Measurements from ENCODE around the gene TLE1.

Gene TLE1

DNA sequence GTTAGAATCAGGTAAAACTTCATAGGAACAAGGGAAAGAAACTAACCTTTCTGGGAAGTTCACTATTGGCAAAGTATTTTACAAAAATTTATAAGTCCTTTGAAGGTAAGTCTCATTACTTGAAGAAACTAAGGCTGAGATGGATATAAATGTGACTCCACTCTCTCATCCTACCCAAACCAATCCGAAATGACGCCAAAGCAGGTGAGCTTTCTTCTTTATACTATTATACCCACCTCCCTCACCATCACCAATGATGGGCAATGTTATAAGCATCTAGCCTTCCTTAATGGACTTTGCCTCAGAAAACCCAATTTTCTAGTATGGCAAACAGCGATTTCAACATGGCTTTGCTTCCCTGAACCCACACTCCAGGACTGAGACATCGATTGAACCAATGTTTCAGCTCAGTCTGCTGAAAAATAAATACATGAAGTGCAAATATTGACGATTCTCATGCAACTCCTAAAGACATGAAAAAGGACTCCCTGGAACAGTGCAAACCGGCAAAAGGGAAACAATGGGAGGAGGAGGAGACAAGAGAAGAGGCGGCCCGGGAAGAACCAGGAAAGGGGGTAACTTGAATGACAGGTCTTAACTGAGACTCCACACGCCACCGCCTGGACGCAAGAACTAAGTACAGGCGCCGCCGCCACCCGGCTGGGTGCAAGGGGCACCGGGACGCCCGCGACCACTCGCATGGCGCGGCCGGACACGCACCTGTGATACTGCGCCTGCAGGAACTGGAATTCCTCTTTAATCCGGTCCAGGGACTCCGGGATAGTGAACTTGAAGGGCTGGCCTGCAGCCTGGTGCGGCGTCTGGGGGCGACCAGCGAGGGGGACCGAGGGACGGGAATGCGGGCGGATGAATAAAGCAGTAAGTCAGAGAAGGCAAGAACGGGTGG lies 2.5 kb downstream of the TLE1 start:
- peak; percentile 68 for DNase-seq

DNA sequence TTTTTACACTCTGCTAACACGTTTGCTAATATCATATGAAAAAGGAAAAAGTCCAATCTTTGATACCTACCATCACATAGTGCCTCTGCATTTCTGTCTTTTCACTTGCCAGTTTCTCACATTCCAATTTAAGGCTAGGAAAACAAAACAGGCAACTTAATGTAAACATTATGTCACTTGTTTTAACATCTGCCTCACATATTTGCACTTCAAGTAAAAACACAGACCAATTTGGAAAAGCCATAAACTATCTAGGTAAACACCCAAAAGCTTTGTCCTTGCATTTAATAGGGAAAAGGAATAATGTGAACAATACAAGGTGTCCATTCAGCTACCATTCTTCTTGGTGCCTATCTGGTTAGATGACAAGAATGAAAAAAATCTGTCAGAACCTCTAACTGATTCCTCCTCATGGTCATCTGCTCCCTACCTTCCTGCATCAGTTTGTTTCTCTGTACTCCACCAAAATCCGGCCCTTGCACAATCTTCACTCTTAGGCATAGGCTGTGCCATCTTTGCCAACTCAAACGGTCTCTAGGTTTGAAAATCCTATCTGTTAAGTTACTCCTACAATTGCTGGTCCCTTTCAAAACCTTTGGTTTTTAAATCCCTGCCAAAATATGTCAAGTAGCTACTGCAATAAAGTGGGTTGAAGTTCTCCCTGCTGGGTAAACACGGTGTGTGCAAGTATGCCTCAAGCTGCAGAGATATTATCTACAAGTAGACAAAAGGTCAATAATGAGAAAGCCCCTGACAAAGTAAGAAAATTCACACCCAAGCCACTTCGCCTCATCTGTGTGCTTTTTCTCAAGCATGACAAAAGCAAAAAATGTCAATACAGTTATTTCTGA lies 3.4 kb downstream of the TLE1 start:
- no peak for DNase-seq

DNA sequence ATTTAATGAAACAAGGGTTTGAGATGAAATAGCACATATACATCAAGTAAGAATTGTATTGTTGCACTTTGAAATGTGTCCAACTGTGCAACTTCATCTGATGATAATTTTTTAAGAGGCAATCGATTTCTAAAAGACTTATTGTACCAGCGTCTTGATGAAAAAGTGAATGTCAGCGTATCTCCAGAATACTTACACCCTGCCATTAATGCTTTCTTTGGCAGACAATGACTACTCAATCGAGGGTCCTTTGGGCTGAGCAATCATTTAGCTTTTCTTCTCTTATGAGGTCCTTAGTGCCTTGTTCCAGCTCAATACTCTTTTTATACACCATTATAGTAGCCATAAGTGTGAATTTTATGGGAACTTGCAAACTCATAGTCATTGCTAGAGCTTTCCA lies 4.7 kb downstream of the TLE1 start:
- no peak for DNase-seq

DNA sequence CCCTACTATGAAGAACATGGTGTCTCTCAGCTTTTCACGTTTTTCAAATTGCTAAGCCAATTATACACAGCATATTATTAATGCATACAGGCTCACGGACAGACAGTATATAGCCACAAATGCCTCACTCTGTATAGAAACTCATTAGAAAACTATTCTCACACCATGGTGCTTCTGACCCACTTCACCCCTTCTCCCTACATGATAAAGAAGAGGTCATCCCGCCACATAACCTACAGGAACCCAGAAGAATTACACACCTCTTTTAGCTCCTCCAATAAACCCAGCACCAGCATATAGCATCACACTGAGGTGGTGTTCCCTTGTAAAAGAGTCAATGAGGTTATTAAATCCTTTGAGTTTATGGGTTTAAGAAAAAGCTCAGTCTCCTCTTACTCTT lies 5.6 kb downstream of the TLE1 start:
- DNase-seq = no peak

DNA sequence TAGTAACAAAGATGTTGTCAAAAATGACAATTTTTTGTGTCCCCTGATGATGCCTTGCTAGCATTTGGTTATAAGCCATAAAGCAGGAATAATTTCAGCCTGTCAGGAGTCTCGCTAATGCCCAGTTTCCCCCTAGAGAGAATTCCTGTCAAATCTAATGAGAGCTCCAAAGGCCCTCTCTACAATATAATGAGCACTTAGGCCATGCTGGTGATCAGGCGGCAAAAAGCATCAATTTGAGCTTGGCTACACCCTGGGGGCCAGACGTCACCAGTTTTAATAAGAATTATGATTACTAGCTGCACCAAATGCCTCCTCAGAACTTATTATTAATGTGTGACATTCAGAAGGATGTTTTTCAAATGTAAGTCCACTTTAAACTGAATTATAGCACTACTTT lies 6.1 kb downstream of the TLE1 start:
- DNase-seq = no peak

DNA sequence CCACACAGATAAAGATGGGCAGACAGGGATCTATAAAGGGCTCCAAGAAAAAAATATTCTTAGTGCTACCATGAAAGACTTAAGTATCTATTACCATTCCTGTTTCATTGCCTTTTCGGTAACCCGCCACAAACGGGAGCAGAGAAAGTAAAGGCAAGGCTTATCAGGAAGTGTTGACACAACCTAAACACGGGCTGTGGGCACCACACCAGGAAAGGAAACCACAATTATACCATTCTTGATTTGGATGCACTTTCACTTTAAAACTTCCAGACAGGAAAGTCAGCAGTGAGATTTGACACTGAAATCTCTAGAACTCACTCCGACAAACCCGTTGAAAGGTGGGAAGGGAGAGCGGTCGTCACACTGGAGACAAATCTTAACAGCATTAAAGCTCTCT lies 6.5 kb downstream of the TLE1 start:
- DNase-seq = no peak

DNA sequence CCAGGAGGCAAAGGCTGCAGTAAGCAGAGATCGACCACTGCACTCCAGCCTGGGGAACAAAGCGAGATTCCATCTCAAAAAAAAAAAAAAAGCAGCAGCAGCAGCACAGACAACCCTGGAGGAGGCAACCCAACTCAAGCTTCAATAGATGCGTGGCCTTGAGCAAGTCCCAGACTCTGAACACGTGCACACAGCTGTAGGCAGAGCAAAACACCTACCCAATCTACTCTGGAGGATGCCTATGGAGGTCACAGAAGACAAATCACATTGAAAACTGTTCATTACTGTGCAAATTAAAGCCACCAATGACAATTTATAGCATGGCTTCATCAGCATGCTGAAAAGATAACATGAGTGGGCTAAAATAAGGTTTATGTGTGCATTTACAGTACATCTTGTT lies 7.2 kb downstream of the TLE1 start:
- DNase-seq = no peak

DNA sequence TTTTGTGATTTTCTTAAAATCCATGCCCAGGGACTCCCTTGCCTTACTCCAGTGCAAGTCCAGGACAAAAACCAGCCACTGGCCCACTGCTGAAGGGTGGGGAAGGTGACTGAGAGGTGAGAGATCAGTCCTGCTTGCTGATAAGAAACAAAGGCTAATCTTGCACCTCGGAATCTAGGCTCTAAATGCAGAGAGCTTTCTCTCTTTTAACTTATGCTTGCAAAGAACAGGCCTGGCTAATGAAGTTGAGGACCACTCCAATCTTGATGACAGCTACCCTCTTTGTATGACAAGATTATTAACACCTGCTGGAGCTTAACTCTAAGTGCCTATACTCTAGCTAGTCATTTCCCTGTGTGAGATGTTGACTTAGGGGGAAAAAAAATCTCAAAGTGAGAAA lies 8.8 kb downstream of the TLE1 start:
- no peak for DNase-seq

DNA sequence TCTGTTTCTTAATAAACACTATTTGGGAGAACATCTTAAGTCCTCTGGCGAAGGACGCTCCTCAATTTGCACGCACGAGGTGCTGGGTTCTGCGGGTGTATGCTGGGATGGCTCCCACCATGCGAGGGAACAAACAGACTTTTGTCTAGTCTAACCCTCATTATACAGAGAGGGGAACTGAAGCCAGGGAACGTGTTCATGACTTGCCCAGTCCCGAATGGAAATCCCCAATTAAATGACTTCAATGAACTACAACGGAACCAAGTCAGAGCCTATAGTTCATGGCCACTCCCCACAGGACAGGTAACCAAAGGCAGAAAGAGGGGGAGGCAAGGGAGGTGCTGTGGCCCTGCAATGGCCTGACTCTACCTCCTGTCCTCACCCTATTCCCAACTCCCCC lies 9.3 kb downstream of the TLE1 start:
- no peak for DNase-seq

DNA sequence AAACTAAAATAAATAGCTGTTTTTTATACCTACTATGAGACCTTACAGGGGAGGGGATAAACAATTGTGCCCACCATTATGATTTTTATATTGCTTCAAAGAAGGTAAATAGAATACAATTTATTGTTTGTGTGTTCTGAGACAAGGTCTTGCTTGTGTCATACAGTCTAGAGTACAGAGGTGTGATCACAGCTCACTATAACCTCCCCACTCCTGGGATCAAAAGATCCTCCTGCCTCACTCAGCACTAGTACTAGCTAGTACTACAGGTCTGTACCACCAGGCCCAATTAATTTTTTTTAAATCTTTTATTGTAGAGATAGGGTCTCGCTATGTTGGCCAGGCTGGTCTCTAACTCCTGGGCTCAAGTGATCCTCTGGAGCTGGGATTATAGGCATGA lies 11.3 kb downstream of the TLE1 start:
- DNase-seq = no peak

DNA sequence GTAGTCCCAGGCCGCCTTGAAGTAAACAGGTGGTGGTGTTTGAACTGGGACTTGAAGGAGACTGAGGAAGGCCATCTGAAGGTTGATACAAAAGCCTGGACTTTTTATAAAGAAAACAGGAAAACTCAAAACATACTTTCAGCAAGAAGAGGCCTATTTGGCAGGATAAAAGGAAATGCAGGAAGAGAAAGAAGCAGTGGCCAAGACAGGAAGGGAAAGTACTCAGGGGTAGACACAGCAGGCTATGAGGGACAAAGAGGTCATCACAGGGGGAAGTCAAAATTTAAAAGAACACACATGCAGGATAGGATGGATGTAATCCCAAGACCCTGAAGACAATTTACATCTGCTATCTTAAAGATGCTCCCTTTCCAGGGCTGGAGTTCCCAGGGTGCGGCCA lies 13.0 kb downstream of the TLE1 start:
- DNase-seq = no peak

DNA sequence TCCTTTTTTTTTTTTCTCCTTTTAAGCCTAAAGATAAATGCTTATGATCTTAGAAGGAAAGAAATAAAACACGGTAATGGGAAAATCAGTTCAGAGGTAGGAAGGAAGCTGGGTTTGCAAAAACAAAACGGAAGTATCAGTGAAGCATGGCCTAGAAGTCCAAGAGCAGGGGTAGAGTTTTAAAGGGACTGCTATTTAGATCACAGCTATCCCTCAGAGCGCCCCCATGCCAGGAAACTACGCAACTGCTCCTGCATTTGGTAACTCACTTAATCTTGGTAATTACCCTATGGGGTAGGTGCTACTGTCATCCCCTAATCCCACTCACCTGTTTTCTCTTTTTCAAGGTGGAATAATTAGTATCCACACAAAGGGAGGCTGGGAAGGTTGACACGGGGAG lies 16.0 kb downstream of the TLE1 start:
- no peak for DNase-seq

DNA sequence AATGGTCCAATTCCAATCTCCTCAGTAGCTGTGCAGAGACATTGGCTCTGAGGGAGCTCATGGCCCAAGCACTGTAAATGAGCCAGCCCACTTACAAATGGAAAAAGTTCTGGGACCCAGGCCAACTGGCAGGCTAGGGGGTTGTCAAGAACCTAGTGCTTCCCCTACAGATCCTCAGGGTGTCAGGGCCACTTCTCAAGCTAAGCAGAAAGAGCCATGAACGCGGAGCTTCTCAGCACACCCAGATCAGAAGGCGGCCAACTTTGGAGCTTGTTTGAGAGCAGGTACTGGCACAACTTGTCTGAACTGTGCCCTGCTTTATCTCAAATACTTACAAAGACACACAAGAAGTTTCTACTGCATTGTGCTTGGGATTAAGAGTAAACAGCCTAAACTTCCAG lies 17.5 kb downstream of the TLE1 start:
- no peak for DNase-seq

DNA sequence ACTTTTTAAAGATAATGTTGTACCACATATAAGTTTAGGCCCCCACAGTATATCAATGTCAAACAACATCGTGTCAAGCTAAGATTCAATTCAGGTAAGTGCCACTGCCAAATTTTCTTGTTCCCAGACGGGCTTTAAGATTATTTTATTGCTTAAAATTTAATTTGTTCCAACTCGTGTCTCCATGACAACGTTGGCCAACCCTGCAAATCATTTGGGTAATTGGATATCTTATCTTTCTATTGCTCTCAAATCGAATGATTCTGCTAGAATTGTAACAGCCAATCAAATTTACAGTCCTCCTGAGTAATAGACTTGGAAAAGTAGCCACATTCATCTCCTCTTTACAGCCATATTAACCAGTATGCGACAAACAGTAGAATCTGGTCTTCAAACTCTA lies 19.5 kb downstream of the TLE1 start:
- no peak for DNase-seq

DNA sequence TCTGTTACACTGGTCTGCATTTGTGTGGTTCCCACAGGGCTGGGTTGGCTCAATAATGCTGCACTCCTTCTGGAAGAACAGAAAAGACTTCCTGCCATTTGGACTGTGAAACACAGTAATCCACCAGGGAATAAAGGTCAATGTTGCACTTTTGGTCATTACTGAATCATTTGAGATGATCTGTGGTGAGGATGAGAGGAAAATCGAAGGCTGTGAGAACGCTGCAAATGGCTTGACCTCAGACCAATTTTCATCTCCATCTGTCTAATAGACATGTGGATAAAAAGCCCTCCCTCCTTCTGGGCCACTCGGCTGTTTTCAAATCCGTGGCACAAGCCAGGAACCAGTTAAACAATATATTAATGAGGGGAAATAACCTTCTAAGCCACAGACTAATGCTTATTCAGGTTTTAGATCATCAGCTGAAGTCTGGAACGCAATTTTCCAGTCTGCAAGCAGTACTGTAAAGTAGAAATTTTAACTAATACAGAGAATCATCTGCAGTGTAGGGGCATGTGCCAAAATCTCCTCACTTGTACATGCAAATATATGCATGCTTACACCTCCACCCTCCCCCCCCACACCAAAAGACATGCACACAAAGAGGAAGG lies 20.2 kb downstream of the TLE1 start:
- no peak for DNase-seq

DNA sequence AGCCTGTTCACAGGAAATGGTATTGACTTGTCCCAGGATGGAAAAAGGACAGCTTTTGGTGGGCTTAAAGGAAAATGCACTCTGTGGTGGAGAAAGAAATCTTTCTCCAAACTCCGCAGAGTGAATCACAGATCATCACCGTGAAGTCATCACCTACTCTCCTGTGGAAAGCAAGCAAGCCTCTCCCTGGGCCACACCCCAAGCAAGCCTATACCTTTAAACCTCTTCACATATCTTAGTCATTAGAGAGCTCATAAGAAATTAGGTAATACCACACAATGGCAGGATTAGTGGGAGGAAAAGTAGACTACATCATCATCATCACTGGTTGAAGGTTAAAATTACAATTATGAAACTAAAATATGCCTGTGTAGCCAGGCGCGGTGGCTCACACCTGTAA lies 23.2 kb downstream of the TLE1 start:
- no peak for DNase-seq

DNA sequence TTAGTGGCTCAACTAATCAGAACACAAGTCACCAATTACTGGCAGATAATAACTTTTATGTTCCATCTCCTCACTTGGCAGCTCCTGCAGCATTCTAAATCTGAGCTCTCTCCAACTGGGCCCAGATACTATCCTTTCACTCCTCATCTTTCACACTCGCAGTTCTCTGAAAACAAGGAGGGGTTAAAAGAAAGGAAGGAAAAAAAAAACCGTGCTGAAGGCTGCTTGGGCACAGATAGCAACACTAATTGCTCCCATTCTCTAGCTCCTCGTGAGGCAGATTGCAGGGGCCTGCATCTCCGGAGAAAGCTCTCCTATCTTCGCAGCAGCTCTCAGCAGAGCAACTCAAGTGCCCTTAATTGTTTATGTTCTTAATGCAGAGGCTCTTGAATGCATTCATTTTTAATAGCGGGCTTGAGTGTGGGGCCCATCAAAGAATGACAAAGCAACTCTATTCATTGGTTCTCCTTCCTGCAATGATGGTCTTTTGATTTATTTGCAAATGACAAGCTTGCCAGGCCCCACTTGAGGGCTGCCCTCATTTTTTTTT lies 23.9 kb downstream of the TLE1 start:
- DNase-seq = no peak

DNA sequence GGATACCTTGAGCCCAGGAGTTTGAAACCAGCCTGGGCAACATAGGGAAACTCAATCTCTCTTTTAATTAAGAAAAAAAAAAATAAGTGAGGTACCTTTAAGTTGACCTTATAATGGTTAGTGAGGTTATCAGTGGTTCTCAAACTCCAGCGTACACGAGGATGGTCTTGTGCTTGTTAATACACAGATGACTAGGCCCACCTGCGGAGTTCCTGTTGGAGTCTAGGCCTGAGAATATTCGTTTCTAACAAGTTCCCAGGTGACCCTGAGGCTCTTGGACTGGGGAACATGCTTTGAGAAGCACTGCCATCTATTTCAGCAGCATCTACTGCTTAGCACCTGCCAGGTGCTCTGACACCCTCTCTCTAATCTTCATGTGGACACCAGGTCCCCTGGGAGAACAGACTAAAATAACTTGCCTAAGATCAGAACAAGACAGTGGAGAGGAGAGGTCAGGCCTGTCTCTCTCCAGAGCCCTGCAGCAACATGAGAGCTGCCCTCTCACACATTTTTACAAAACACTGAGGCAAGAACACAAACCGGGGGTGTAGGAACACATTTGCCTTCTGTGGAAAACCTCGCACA lies 24.6 kb downstream of the TLE1 start:
- DNase-seq = no peak

DNA sequence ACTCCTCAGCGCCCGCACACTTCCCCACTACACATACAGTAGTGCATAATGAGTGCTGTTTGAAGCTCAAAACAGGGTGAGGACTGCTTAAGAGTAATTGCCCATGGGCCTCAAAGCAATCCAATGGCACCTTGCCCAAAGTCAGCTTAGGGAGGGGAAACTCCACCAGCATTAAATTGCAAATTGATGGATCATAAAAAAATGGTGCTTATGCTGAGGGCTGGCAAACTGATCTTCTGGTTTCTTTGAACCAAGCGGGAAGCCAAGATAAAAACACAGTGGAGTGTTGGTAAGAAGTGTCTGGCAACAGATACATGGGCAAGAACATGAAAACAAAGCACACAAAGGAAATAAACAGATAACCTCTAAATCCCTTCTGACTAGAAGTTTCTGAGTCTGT lies 28.0 kb downstream of the TLE1 start:
- DNase-seq = no peak

DNA sequence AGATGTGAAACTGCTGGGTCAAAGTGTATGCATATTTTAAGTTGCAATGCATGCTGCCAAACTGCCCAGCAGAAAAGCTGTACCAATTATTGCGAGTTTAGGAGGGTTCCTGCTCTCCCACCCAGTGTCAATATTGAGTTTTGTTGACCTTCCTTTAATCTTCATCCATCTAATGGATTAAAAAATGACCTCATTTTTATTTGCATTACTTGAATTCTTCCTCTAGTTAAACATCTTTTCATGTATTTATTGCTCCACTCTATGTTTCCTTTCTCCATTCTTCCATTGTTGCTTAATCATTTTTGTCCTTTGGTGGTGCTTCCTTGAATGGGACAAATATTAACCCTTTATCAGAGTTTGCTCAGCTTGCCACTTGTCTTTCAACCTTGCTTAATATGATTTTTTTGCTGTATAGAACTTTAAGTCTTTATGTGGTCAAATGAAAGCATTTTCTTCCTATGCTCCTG lies 32.4 kb downstream of the TLE1 start:
- no peak for DNase-seq

DNA sequence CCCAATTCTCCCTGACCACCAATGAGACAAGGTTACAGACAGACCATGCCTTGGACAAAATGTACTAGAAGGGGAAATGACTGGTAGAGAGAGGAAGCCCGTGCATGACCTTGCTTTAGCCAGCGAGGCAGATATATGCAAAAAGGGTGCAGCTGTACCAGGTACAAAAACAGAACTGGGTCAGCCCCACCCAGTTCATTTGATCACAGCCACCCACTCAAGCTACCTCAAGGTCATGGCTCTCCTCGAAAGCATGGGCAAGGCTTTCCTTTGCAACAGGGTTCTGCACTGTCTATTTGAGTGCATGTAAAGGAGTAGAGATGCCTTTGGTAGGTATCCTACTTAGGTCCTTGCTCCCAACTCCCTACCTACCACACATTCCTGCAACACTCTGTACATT lies 33.3 kb downstream of the TLE1 start:
- DNase-seq = no peak

DNA sequence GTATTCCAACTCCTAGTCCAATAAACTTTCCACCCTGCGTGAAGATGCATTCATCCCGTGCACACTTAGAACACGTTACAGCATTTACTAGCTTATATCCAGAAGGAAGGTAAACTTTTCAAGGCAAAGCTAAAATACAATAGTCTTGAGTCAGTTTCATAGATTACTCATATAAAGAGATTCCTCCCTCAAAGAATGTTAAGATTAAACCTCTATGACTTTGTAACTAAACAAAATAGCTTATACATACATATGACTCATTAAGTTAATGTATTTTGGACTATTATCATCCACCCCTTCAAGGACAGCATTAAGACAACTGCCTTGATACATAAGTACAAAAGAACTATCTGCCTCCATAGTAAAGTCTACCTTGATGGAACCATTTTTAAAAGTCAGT lies 36.1 kb downstream of the TLE1 start:
- DNase-seq = no peak

DNA sequence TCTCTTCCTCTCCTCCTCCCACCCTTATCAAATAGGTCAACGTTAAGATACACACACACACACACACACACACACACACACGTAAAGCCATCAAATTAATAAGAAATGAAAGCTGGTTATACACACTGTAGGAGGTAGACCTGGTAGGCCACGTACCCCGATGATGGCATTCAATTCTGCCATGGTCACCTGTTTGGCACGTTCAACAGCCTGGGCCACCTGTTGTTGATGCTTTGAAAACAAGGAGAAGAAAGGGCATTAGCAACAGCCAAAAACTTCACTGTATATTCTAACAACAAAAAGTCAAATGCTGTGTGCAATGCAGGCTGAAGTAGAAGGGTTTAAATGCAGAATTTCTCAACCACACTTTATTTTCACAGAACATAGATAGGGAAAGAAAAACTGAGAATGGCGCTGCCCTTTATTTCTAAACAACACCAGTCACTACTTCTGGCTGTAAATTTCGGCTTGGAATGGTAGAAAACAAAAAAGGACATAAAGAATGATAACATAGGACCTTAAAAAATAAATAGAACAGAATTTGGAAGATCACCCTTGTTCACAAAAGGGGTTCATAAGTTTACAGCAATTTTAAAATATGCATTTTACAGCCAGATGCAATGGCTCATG lies 37.2 kb downstream of the TLE1 start:
- no peak for DNase-seq
